Hepatocyte (in vitro differentiated cells): ENCODE data around the gene MAFF.
"Not testable (repeated sequence)": the region's sequence is repeated elsewhere in the genome, so short reads cannot be mapped to it uniquely, and the experiment has no call there.

Experiments
- EZH2 ChIP-seq: fragments of 200-600 bp; sonication (generic); IDR thresholded peaks from 2 replicates; pipeline ENCODE4 v1.6.1; 2016; ENCODE audit warnings: antibody characterized with exemption, mild to moderate bottlenecking, borderline replicate concordance
- EZH2phosphoT487 ChIP-seq: fragments of 200-600 bp; sonication (generic); IDR thresholded peaks from one replicate; pipeline ENCODE4 v1.6.1; 2018; ENCODE audit warnings: antibody characterized with exemption, mild to moderate bottlenecking, low read depth, moderate library complexity; ENCODE audit not compliant: unreplicated experiment, severe bottlenecking

DNA sequence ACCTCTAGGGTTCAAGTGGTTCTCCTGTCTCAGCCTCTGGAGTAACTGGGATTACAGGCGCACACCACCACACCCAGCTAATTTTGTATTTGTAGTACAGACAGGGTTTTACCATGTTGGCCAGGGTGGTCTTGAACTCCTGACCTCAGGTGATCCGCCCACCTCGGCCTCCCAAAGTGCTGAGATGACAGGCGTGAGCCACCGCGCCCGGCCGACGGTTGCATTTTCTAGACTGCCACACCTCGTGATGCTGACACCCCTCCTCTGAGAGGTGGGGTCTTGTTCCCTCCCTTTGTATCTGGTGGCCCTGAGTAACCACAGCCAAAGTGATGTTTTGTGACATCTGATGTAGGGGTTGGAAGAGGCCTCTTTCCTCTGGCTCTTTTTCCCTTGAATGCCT is 32.1 kb downstream of the MAFF start:
- not testable (repeated sequence) for TF ChIP-seq EZH2, EZH2phosphoT487
